Measurements from ENCODE around the gene XXYLT1.

GRCh38 chr3:195059006-195059350 is 212.0 kb downstream of the XXYLT1 start:
- TF ChIP-seq CTCF (IDR thresholded peaks at IDR 0.05): no peak
- no peak for TF ChIP-seq POLR2A (IDR thresholded peaks at IDR 0.05)
